ENCODE measurements around the gene VAPA.

The VAPA gene

DNA sequence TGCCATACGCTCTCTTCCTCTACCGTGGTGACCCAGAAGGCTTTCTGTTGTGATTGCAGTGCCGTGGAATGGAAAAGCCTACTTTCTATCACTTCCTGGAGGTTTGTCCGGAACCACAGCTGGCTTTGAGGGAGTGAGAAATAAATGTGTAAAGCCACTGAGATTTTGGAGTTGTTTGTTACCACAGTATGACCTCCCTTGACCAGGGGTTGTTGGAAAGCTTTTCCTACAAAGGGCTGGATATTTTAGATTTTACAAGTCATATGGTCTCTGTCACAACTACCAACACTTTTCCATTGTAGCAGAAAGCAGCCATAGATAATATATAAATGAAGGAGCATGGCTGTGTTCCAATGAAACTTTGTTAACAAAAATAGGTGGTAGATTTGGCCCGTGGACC lies 70.3 kb downstream of the VAPA start:
- Histone ChIP-seq H3K79me2 (ENCODE audit: insufficient read depth, low read length) (no peaks in the 10 kb centered on the region), H2AFZ (ENCODE audit: low read length) (no peak overlapping the region), H3K9me3 (ENCODE audit: low read length) (no peaks in the 10 kb centered on the region), H3K9ac (ENCODE audit: low read length) (no peak overlapping the region), H3K27me3 (ENCODE audit: insufficient read depth, low read length) (peaks cover 10% of the 10 kb centered on the region; the same call in 1 of the 2 replicates), H3F3A (ENCODE audit: insufficient read depth, low read length) (no peaks in the 10 kb centered on the region), H3K4me1 (ENCODE audit: insufficient read depth, low read length, severe bottlenecking) (no peaks in the 10 kb centered on the region), H4K20me1 (ENCODE audit: insufficient read depth, low read length) (no peaks in the 10 kb centered on the region), H3K4me3 (ENCODE audit: low read depth, low read length, poor library complexity, severe bottlenecking) (no peak overlapping the region), H3K27ac (ENCODE audit: low read depth, low read length, poor library complexity, severe bottlenecking) (no peak overlapping the region), H3K4me2 (ENCODE audit: low read length) (no peak overlapping the region), H3K9me2 (ENCODE audit: low read depth, low read length) (no peaks in the 10 kb centered on the region), H3K36me3 (ENCODE audit: insufficient read depth, low read length) (no peaks in the 10 kb centered on the region; the same call in 1 of the 2 replicates)
- TF ChIP-seq EZH2 (IDR thresholded peaks at IDR 0.05; ENCODE audit: borderline replicate concordance, low read length): no peak
- TF ChIP-seq, protein P1, sequence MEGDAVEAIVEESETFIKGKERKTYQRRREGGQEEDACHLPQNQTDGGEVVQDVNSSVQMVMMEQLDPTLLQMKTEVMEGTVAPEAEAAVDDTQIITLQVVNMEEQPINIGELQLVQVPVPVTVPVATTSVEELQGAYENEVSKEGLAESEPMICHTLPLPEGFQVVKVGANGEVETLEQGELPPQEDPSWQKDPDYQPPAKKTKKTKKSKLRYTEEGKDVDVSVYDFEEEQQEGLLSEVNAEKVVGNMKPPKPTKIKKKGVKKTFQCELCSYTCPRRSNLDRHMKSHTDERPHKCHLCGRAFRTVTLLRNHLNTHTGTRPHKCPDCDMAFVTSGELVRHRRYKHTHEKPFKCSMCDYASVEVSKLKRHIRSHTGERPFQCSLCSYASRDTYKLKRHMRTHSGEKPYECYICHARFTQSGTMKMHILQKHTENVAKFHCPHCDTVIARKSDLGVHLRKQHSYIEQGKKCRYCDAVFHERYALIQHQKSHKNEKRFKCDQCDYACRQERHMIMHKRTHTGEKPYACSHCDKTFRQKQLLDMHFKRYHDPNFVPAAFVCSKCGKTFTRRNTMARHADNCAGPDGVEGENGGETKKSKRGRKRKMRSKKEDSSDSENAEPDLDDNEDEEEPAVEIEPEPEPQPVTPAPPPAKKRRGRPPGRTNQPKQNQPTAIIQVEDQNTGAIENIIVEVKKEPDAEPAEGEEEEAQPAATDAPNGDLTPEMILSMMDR (IDR thresholded peaks at IDR 0.05; ENCODE audit: low read length): no peak

DNA sequence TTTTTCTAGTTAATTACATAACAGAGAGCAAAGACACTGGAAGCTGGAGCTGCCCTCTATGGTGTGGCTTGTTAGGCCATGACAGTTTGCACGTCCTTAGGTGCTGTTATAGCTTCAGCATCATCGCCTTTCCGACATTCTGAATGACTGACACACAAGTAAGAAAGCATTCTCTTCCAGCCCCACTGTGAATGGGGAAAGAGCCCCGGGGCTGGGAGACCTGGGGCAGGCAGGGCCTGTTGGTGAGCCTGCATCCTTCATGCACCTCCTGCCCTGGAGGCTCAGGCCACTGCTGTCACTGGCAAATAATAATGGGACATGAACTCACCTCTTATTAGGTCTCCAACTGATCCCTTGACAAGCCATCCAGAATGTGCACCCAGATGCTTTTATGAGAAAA lies 71.8 kb downstream of the VAPA start:
- H3K4me1 ChIP-seq (ENCODE audit: insufficient read depth, low read length, severe bottlenecking): no peaks in the 10 kb centered on the region
- no peak overlapping the region for H3K27ac ChIP-seq (ENCODE audit: low read depth, low read length, poor library complexity, severe bottlenecking)
- no peaks in the 10 kb centered on the region for H3F3A ChIP-seq (ENCODE audit: insufficient read depth, low read length)
- peaks cover 16% of the 10 kb centered on the region; the same call in 1 of the 2 replicates for H3K27me3 ChIP-seq (ENCODE audit: insufficient read depth, low read length)
- TF ChIP-seq, protein P1 (IDR thresholded peaks at IDR 0.05; ENCODE audit: low read length): no peak
- no peak for TF ChIP-seq EZH2 (IDR thresholded peaks at IDR 0.05; ENCODE audit: borderline replicate concordance, low read length)
- H3K9me3 ChIP-seq (ENCODE audit: low read length): no peaks in the 10 kb centered on the region
- H3K4me3 ChIP-seq (ENCODE audit: low read depth, low read length, poor library complexity, severe bottlenecking): no peak overlapping the region
- H4K20me1 ChIP-seq (ENCODE audit: insufficient read depth, low read length): no peaks in the 10 kb centered on the region
- no peak overlapping the region for H3K9ac ChIP-seq (ENCODE audit: low read length)
- no peaks in the 10 kb centered on the region; the same call in 1 of the 2 replicates for H3K36me3 ChIP-seq (ENCODE audit: insufficient read depth, low read length)
- H3K79me2 ChIP-seq (ENCODE audit: insufficient read depth, low read length): no peaks in the 10 kb centered on the region
- no peaks in the 10 kb centered on the region for H3K9me2 ChIP-seq (ENCODE audit: low read depth, low read length)
- H2AFZ ChIP-seq (ENCODE audit: low read length): no peak overlapping the region
- no peak overlapping the region for H3K4me2 ChIP-seq (ENCODE audit: low read length)

DNA sequence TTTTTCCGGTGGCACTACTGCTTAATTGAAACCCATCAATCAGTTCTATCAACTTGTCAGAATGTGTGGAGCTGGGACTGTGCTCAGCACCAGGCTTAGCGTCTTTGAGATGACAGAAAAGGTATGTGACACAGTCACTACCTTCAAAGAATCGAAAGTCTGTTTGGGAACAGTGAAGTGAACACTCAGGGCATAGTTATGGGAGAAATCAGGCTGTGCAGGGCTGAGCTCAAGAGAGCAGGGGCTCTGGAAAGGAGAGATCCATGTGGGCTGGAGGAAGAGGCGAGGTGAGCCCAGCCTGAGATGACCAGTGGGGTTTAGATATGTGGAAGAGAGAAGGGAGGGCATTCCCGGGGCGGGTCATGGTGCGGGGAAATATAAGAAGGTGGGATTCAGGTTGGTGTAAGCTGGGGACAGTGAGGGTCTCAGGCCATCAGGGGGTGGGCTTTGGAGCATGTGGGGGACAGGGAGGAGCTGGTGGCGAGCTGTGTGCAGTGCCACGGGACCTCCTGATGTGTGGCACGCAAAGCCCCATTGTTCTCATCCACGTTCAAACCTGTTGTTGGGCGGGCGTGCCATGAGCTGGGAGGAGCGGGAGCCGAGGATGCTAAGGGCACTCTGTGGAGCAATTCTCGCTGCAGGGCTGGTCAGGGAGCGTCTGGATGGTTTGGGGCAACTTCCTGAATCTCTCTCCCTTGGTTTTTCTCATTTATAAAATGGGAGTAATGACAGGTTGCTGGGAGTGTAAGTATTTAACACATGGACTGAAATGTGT lies 72.5 kb downstream of the VAPA start:
- Histone ChIP-seq H4K20me1 (ENCODE audit: insufficient read depth, low read length) (no peaks in the 10 kb centered on the region), H3K36me3 (ENCODE audit: insufficient read depth, low read length) (no peaks in the 10 kb centered on the region; the same call in 1 of the 2 replicates), H3K79me2 (ENCODE audit: insufficient read depth, low read length) (no peaks in the 10 kb centered on the region), H3K9me3 (ENCODE audit: low read length) (no peaks in the 10 kb centered on the region), H3K27me3 (ENCODE audit: insufficient read depth, low read length) (peaks cover 16% of the 10 kb centered on the region; the same call in 1 of the 2 replicates), H3K9me2 (ENCODE audit: low read depth, low read length) (no peaks in the 10 kb centered on the region), H3K4me3 (ENCODE audit: low read depth, low read length, poor library complexity, severe bottlenecking) (no peak overlapping the region), H3K9ac (ENCODE audit: low read length) (no peak overlapping the region), H3F3A (ENCODE audit: insufficient read depth, low read length) (no peaks in the 10 kb centered on the region), H3K4me1 (ENCODE audit: insufficient read depth, low read length, severe bottlenecking) (no peaks in the 10 kb centered on the region), H3K4me2 (ENCODE audit: low read length) (no peak overlapping the region), H2AFZ (ENCODE audit: low read length) (no peak overlapping the region), H3K27ac (ENCODE audit: low read depth, low read length, poor library complexity, severe bottlenecking) (no peak overlapping the region)
- no peak for TF ChIP-seq EZH2 (IDR thresholded peaks at IDR 0.05; ENCODE audit: borderline replicate concordance, low read length)
- TF ChIP-seq, protein P1 (IDR thresholded peaks at IDR 0.05; ENCODE audit: low read length): no peak

Measured in OCI-LY1 (cell line).